ENCODE data around the gene RPRD1B. TPM values are rescaled to one million over a fixed set of nuclear protein-coding genes. Genes with fewer than 3 reads are reported as not detected.

RPRD1B gene
- polyA plus RNA-seq, 1 of the 3 experiments (the other 2 are of a cell fraction), result 11.8 TPM

GRCh38 chr20:38128691-38129090 lies 95.1 kb downstream of the RPRD1B start:
- H3K4me1 ChIP-seq (ENCODE audit: control insufficient read depth in 1 of 2, insufficient read depth in 2 of 2, low read depth in 1 of 2, low read length in 1 of 2), result peaks cover 22 to 42% of the 10 kb centered on the region in 2 experiments; a peak in 3 of 4 replicates
- no peaks in the 10 kb centered on the region for H3K79me2 ChIP-seq (ENCODE audit: insufficient read depth)
- no peak overlapping the region for H3K4me3 ChIP-seq (ENCODE audit: low read depth in 2 of 2, low read length in 1 of 2)
- H3K9me2 ChIP-seq, result no peaks in the 10 kb centered on the region
- no peak overlapping the region for H2AFZ ChIP-seq (ENCODE audit: low read depth)
- no peak for DNase-seq
- peaks cover 63% of the 10 kb centered on the region for H3F3A ChIP-seq (replicated peaks; ENCODE audit: insufficient read depth)
- H4K20me1 ChIP-seq (ENCODE audit: insufficient read depth), result no peaks in the 10 kb centered on the region
- no peak overlapping the region for H3K9ac ChIP-seq
- H3K9me3 ChIP-seq, result no peaks in the 10 kb centered on the region
- peak overlapping the region; percentile 82 to 86 for H3K27ac ChIP-seq (ENCODE audit: low read depth in 2 of 2, low read length in 1 of 2)
- POLR2A ChIA-PET, result no interaction called here
- 100% methylated on average over 1 of the region's 2 CpGs for WGBS (ENCODE audit: low lambda C conversion rate)
- no peaks in the 10 kb centered on the region for H3K27me3 ChIP-seq (ENCODE audit: insufficient read depth)
- H3K4me2 ChIP-seq, result no peak overlapping the region
- peaks cover 14 to 34% of the 10 kb centered on the region in 2 experiments for H3K36me3 ChIP-seq (replicated peaks in 1 of 2; ENCODE audit: control insufficient read depth in 1 of 2, insufficient read depth in 2 of 2, low read length in 1 of 2)
- TF ChIP-seq GATA2 (CRISPR knock-in tag; IDR thresholded peaks at IDR 0.05), result no peak
- TF ChIP-seq CTCF (IDR thresholded peaks at IDR 0.05), result no peak
- TF ChIP-seq TEAD4 (IDR thresholded peaks at IDR 0.05; ENCODE audit: borderline replicate concordance, insufficient read depth), result no peak
- no peak for TF ChIP-seq MXI1 (IDR thresholded peaks at IDR 0.05; ENCODE audit: low read depth, low read length)
- TF ChIP-seq TCF12 (IDR thresholded peaks at IDR 0.05), result no peak
- TF ChIP-seq JUND (IDR thresholded peaks at IDR 0.05), result no peak
- no peak for TF ChIP-seq RXRA (IDR thresholded peaks at IDR 0.05; ENCODE audit: borderline replicate concordance, low read depth)
- TF ChIP-seq PBX3 (IDR thresholded peaks at IDR 0.05), result no peak
- TF ChIP-seq IRF3 (IDR thresholded peaks at IDR 0.05; ENCODE audit: low read depth, low read length), result no peak
- TF ChIP-seq NRF1 (IDR thresholded peaks at IDR 0.05; ENCODE audit: low read depth, low read length), result no peak
- TF ChIP-seq POLR2AphosphoS5 (IDR thresholded peaks at IDR 0.05; ENCODE audit: low read depth, low read length), result no peak; the same call in 1 of the 2 replicates
- CTCF ChIA-PET, result interaction anchor here (1.2 kb wide), 1 partner anchor 10 kb away, joined by 3 read pairs; no protein-coding TSS in a partner anchor

GRCh38 chr20:38129248-38129865 lies 95.8 kb downstream of the RPRD1B start:
- H3K79me2 ChIP-seq (ENCODE audit: insufficient read depth), result no peaks in the 10 kb centered on the region
- no peaks in the 10 kb centered on the region for H3K27me3 ChIP-seq (ENCODE audit: insufficient read depth)
- H3K4me2 ChIP-seq, result no peak overlapping the region
- H3F3A ChIP-seq (replicated peaks; ENCODE audit: insufficient read depth), result peaks cover 69% of the 10 kb centered on the region
- peaks cover 29 to 48% of the 10 kb centered on the region in 2 experiments for H3K4me1 ChIP-seq (ENCODE audit: control insufficient read depth in 1 of 2, insufficient read depth in 2 of 2, low read depth in 1 of 2, low read length in 1 of 2)
- H3K27ac ChIP-seq (ENCODE audit: low read depth in 2 of 2, low read length in 1 of 2), result peak overlapping the region; percentile 82 to 86; a peak in 3 of 4 replicates
- H4K20me1 ChIP-seq (ENCODE audit: insufficient read depth), result no peaks in the 10 kb centered on the region
- ChIA-PET CTCF (interaction anchor here (1.8 to 6.4 kb wide), 3 partner anchors 35 to 92 kb away, joined by 5 to 22 read pairs (median 9); no protein-coding TSS in a partner anchor), POLR2A (no interaction called here)
- no peak overlapping the region for H3K9ac ChIP-seq
- no peaks in the 10 kb centered on the region for H3K9me2 ChIP-seq
- H3K9me3 ChIP-seq, result no peaks in the 10 kb centered on the region
- H2AFZ ChIP-seq (ENCODE audit: low read depth), result no peak overlapping the region
- peaks cover 17 to 40% of the 10 kb centered on the region in 2 experiments for H3K36me3 ChIP-seq (replicated peaks in 1 of 2; ENCODE audit: control insufficient read depth in 1 of 2, insufficient read depth in 2 of 2, low read length in 1 of 2)
- no peak for DNase-seq
- 89% methylated on average over 4 of the region's 6 CpGs for WGBS (ENCODE audit: low lambda C conversion rate)
- H3K4me3 ChIP-seq (ENCODE audit: low read depth in 2 of 2, low read length in 1 of 2), result no peak overlapping the region
- no peak for TF ChIP-seq RXRA (IDR thresholded peaks at IDR 0.05; ENCODE audit: borderline replicate concordance, low read depth)
- TF ChIP-seq CTCF (IDR thresholded peaks at IDR 0.05), result no peak
- no peak for TF ChIP-seq RAD21 (IDR thresholded peaks at IDR 0.05; ENCODE audit: low read length)
- TF ChIP-seq TEAD4 (IDR thresholded peaks at IDR 0.05; ENCODE audit: borderline replicate concordance, insufficient read depth), result no peak
- no peak for TF ChIP-seq FOSL2 (IDR thresholded peaks at IDR 0.05; ENCODE audit: borderline replicate concordance, low read depth)
- no peak for TF ChIP-seq IRF3 (IDR thresholded peaks at IDR 0.05; ENCODE audit: low read depth, low read length)
- TF ChIP-seq FOXJ3 (CRISPR knock-in tag; IDR thresholded peaks at IDR 0.05), result no peak
- TF ChIP-seq POLR2AphosphoS5 (IDR thresholded peaks at IDR 0.05; ENCODE audit: low read depth, low read length), result no peak
- TF ChIP-seq MXI1 (IDR thresholded peaks at IDR 0.05; ENCODE audit: low read depth, low read length), result no peak
- TF ChIP-seq FOXM1 (IDR thresholded peaks at IDR 0.05; ENCODE audit: low read depth), result no peak
- TF ChIP-seq ZBTB33 (IDR thresholded peaks at IDR 0.05; ENCODE audit: borderline replicate concordance, low read depth), result no peak
